Measurements from ENCODE around the gene SPOCK1. TPM values are rescaled to one million over a fixed set of nuclear protein-coding genes. Genes with fewer than 3 reads are reported as not detected.
"Not testable (repeated sequence)": the region's sequence is repeated elsewhere in the genome, so short reads cannot be mapped to it uniquely, and the experiment has no call there.

SPOCK1 gene
- total RNA-seq, 2 experiments from 2014 or later, result not detected

DNA sequence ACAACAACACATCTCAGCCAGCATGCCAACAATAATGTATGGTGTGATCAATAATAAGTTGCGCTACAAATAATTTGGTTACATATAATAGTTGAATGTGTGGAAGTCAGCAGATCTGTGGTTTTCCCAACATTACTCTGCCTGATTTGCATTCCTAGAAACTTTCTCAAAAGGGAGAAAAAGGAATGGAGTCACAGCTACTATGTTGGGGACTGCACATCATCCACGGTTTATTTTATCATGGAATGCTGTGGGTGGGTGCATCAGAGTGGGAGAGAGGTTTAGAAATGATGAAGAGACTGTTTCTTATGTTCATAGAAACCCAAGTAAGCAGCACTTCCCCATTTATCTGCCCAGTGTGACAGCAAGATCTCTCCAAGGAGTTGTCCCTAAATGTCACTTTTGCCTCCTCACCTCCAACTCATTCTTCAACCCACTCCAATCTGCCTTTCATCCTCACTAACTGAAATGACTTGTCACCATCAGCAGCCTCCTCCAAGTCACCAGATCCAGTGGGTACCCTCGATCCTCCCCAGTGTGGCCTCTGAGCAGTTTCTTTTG, 2.8 kb upstream of the SPOCK1 start:
- Mint-ChIP-seq H3K36me3 (ENCODE audit: low read depth) (no peaks in the 10 kb centered on the region), H3K4me3 (no peak overlapping the region), H3K27me3 (peaks cover 19% of the 10 kb centered on the region), H3K9me3 (no peaks in the 10 kb centered on the region), H3K27ac (no peak overlapping the region), H3K4me1 (ENCODE audit: low read depth) (no peaks in the 10 kb centered on the region)
- ChIA-PET POLR2A (no interaction called here), CTCF (no interaction called here)
- ATAC-seq, result no peak
- DNase-seq, result no peak
- intact Hi-C loops (cut with micrococcal nuclease), result no loop called here
- TF ChIP-seq, protein P1, sequence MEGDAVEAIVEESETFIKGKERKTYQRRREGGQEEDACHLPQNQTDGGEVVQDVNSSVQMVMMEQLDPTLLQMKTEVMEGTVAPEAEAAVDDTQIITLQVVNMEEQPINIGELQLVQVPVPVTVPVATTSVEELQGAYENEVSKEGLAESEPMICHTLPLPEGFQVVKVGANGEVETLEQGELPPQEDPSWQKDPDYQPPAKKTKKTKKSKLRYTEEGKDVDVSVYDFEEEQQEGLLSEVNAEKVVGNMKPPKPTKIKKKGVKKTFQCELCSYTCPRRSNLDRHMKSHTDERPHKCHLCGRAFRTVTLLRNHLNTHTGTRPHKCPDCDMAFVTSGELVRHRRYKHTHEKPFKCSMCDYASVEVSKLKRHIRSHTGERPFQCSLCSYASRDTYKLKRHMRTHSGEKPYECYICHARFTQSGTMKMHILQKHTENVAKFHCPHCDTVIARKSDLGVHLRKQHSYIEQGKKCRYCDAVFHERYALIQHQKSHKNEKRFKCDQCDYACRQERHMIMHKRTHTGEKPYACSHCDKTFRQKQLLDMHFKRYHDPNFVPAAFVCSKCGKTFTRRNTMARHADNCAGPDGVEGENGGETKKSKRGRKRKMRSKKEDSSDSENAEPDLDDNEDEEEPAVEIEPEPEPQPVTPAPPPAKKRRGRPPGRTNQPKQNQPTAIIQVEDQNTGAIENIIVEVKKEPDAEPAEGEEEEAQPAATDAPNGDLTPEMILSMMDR (IDR thresholded peaks at IDR 0.05), result no peak

GRCh38 chr5:137501226-137501625, 2.1 kb upstream of the SPOCK1 start:
- peaks cover 20% of the 10 kb centered on the region for H3K27me3 Mint-ChIP-seq
- CTCF ChIA-PET, result interaction anchor here (1.2 kb wide), 1 partner anchor 181 kb away, joined by 3 read pairs; no protein-coding TSS in a partner anchor
- ATAC-seq (no peak), DNase-seq (no peak)
- no peaks in the 10 kb centered on the region for H3K9me3 Mint-ChIP-seq
- TF ChIP-seq, protein P1 (IDR thresholded peaks at IDR 0.05), result no peak
- no peak overlapping the region for H3K4me3 Mint-ChIP-seq
- intact Hi-C loops (cut with micrococcal nuclease), result no loop called here
- POLR2A ChIA-PET, result no interaction called here
- no peaks in the 10 kb centered on the region for H3K4me1 Mint-ChIP-seq (ENCODE audit: low read depth)
- no peaks in the 10 kb centered on the region for H3K36me3 Mint-ChIP-seq (ENCODE audit: low read depth)
- no peak overlapping the region for H3K27ac Mint-ChIP-seq

- H3K27ac Mint-ChIP-seq, result no peak overlapping the region
- H3K36me3 Mint-ChIP-seq (ENCODE audit: low read depth), result no peaks in the 10 kb centered on the region
- ChIA-PET POLR2A (no interaction called here), CTCF (interaction anchor here (1.2 kb wide), 1 partner anchor 181 kb away, joined by 3 read pairs; no protein-coding TSS in a partner anchor)
- no peak overlapping the region for H3K4me3 Mint-ChIP-seq
- intact Hi-C loops (cut with micrococcal nuclease), result no loop called here
- no peaks in the 10 kb centered on the region for H3K9me3 Mint-ChIP-seq
- ATAC-seq (no peak), DNase-seq (no peak)
- TF ChIP-seq, protein P1 (IDR thresholded peaks at IDR 0.05), result no peak
- peaks cover 23% of the 10 kb centered on the region for H3K27me3 Mint-ChIP-seq
- H3K4me1 Mint-ChIP-seq (ENCODE audit: low read depth), result no peaks in the 10 kb centered on the region
Measured at GRCh38 chr5:137500615-137501225, 1.6 kb upstream of the SPOCK1 start.

DNA sequence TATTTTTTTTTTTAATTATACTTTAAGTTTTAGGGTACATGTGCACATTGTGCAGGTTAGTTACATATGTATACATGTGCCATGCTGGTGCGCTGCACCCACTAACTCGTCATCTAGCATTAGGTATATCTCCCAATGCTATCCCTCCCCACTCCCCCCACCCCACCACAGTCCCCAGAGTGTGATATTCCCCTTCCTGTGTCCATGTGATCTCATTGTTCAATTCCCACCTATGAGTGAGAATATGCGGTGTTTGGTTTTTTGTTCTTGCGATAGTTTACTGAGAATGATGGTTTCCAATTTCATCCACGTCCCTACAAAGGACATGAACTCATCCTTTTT, 351 bp upstream of the SPOCK1 start:
- H3K4me3 Mint-ChIP-seq; H3K36me3 Mint-ChIP-seq (ENCODE audit: low read depth); POLR2A ChIA-PET; ATAC-seq; H3K9me3 Mint-ChIP-seq; CTCF ChIA-PET; H3K27ac Mint-ChIP-seq; H3K4me1 Mint-ChIP-seq (ENCODE audit: low read depth); DNase-seq: not testable (repeated sequence)
- intact Hi-C loops (cut with micrococcal nuclease), result loop anchor here (2.0 to 5.0 kb wide), 2 partner anchors 155 to 182 kb away; no protein-coding TSS in a partner anchor
- H3K27me3 Mint-ChIP-seq, result peaks cover 18% of the 10 kb centered on the region

GRCh38 chr5:137498301-137498735, 808 bp downstream of the SPOCK1 start:
- TF ChIP-seq, protein P1 (IDR thresholded peaks at IDR 0.05), result no peak
- peaks cover 18% of the 10 kb centered on the region for H3K27me3 Mint-ChIP-seq
- intact Hi-C loops (cut with micrococcal nuclease), result loop anchor here (2.0 to 5.0 kb wide), 2 partner anchors 154 to 181 kb away; no protein-coding TSS in a partner anchor
- no peak overlapping the region for H3K4me3 Mint-ChIP-seq
- ChIA-PET CTCF (interaction anchor here (0.6 to 4.3 kb wide), 5 partner anchors 8 to 178 kb away, joined by 3 to 26 read pairs (median 3); no protein-coding TSS in a partner anchor), POLR2A (no interaction called here)
- no peaks in the 10 kb centered on the region for H3K9me3 Mint-ChIP-seq
- H3K36me3 Mint-ChIP-seq (ENCODE audit: low read depth), result no peaks in the 10 kb centered on the region
- no peaks in the 10 kb centered on the region for H3K4me1 Mint-ChIP-seq (ENCODE audit: low read depth)
- no peak for ATAC-seq
- no peak for DNase-seq
- H3K27ac Mint-ChIP-seq, result no peak overlapping the region
